ENCODE data around the gene SOCS4.
"Not testable (repeated sequence)": the region's sequence is repeated elsewhere in the genome, so short reads cannot be mapped to it uniquely, and the experiment has no call there.

The SOCS4 gene

DNA sequence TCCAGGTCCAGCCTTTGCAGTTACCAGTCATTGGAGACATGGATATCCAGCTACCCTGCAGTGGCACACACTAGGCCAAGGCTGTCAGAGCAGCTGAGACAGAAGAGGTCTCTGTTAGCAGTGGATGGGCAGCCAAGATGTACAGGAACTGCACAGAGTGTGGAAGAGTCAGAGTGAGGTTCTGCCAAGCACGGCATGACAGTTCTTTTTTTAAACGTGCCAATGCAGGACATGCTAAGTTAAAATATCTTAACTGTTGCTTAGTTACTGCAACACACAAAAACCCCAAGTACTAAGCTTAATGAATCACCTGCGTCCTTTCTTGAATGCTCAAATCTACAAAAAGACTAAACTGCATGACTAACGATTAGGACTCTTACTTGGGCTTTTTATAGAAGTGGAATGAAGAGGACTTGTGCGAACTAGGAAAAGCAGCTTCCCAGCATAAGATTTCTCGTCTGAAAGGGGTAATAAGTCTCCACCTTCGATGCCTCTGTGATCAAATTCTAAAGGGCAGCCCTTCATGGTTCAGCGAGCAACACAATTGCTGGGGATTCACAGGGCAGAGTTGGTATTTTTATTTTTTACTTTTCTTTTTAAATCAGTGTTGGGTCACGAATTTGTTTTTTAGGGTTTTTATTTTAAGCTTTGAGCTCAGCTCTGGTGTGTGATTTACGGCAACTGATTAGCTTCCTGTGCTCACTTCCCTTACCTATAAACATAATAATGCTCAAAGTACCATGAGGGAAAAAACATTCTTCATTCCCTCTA, 45.0 kb downstream of the SOCS4 start:
- H3K27me3 ChIP-seq (ENCODE audit: insufficient read depth, low read length): no peaks in the 10 kb centered on the region
- H3K9ac ChIP-seq (ENCODE audit: low read depth, low read length): no peak overlapping the region
- no peak overlapping the region for H3K27ac ChIP-seq (ENCODE audit: low read depth, low read length)
- no peak overlapping the region for H3K4me3 ChIP-seq (ENCODE audit: low read length)
- no peaks in the 10 kb centered on the region for H3K9me3 ChIP-seq (ENCODE audit: insufficient read depth, low read depth, low read length)
- peaks cover 11% of the 10 kb centered on the region for H3K4me1 ChIP-seq (ENCODE audit: insufficient read depth, low read length)
- no peaks in the 10 kb centered on the region; the same call in 1 of the 2 replicates for H3K36me3 ChIP-seq (ENCODE audit: insufficient read depth, low read length)
- 75% methylated on average over 10 of the region's 10 CpGs for WGBS

DNA sequence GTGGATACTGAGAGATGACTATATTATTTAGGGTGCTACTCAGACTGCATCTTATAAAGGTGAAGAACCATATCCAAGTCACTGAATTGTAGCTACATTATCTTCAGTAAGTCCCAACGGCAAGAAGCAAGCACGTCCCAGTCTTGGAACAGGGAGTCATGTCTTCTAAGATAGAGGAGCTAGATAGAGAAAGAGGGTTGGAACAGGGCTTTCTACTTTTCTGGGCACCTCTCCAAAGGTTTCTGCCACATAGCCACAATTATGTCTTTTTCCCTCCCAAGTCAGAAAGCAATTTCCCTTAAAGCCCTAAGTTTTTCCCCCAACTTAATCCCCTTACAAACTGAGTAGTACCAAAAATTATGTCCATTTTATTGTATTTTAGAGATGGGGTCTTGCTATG, 46.8 kb downstream of the SOCS4 start:
- no peaks in the 10 kb centered on the region for H3K27me3 ChIP-seq (ENCODE audit: insufficient read depth, low read length)
- 97% methylated on average over 2 of the region's 2 CpGs for WGBS
- no peak overlapping the region for H3K27ac ChIP-seq (ENCODE audit: low read depth, low read length)
- no peak overlapping the region for H3K4me3 ChIP-seq (ENCODE audit: low read length)
- H3K9ac ChIP-seq (ENCODE audit: low read depth, low read length): no peak overlapping the region
- H3K9me3 ChIP-seq (ENCODE audit: insufficient read depth, low read depth, low read length): no peaks in the 10 kb centered on the region
- peaks cover 11% of the 10 kb centered on the region for H3K4me1 ChIP-seq (ENCODE audit: insufficient read depth, low read length)
- H3K36me3 ChIP-seq (ENCODE audit: insufficient read depth, low read length): no peaks in the 10 kb centered on the region

DNA sequence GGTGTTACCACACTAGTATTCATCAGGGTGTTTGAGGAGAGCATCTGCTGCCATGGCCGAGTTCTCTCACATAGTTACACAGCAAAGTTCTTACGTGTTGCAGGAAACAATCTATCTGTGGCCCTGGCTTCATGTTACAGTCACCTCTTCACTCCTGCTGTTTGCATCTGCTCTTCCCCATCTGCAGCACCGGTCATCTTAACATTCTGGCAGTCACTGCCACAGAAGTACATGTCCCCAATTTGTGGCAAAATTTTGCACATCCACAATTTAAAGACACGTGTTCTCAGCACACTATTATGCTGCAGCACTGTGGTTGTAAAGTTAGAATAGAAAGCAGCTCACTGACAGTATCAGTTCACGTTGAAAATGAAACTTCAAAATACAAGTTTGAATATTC, 47.6 kb downstream of the SOCS4 start:
- H3K27ac ChIP-seq (ENCODE audit: low read depth, low read length): no peak overlapping the region
- 57% methylated on average over 5 of the region's 5 CpGs for WGBS
- H3K4me3 ChIP-seq (ENCODE audit: low read length): no peak overlapping the region
- H3K4me1 ChIP-seq (ENCODE audit: insufficient read depth, low read length): peaks cover 11% of the 10 kb centered on the region
- no peaks in the 10 kb centered on the region for H3K9me3 ChIP-seq (ENCODE audit: insufficient read depth, low read depth, low read length)
- no peaks in the 10 kb centered on the region for H3K27me3 ChIP-seq (ENCODE audit: insufficient read depth, low read length)
- H3K9ac ChIP-seq (ENCODE audit: low read depth, low read length): no peak overlapping the region
- H3K36me3 ChIP-seq (ENCODE audit: insufficient read depth, low read length): no peaks in the 10 kb centered on the region

DNA sequence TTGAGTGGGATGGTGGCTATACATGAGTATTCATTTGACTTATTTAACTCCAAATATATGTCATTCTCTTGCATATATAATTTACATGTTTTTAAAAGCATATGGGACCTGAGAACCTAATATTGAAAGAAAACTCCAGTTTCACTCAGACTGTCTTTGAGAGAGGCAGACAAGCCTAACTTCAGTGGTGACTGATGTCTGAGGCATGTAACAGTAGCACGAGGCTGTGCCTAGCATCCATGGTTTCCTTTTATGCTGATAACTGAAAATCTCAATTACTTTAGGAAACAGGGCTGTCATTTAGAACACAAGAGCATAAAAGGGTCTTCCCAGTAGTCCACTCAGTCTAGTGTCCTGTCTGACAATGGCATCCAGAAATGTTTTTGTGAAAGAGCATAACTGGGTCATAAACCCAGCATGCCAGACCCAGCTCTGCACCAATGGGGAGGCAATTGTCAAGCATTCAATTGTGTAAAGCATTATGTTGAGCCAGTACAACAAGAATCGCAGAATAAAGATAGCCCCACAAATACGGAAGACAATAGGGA, 48.7 kb downstream of the SOCS4 start:
- Histone ChIP-seq H3K27ac (ENCODE audit: low read depth, low read length) (no peak overlapping the region), H3K9ac (ENCODE audit: low read depth, low read length) (no peak overlapping the region), H3K4me3 (ENCODE audit: low read length) (no peak overlapping the region), H3K27me3 (ENCODE audit: insufficient read depth, low read length) (no peaks in the 10 kb centered on the region), H3K9me3 (ENCODE audit: insufficient read depth, low read depth, low read length) (no peaks in the 10 kb centered on the region), H3K36me3 (ENCODE audit: insufficient read depth, low read length) (no peaks in the 10 kb centered on the region), H3K4me1 (ENCODE audit: insufficient read depth, low read length) (peaks cover 11% of the 10 kb centered on the region)
- WGBS: 91% methylated on average over 3 of the region's 3 CpGs

DNA sequence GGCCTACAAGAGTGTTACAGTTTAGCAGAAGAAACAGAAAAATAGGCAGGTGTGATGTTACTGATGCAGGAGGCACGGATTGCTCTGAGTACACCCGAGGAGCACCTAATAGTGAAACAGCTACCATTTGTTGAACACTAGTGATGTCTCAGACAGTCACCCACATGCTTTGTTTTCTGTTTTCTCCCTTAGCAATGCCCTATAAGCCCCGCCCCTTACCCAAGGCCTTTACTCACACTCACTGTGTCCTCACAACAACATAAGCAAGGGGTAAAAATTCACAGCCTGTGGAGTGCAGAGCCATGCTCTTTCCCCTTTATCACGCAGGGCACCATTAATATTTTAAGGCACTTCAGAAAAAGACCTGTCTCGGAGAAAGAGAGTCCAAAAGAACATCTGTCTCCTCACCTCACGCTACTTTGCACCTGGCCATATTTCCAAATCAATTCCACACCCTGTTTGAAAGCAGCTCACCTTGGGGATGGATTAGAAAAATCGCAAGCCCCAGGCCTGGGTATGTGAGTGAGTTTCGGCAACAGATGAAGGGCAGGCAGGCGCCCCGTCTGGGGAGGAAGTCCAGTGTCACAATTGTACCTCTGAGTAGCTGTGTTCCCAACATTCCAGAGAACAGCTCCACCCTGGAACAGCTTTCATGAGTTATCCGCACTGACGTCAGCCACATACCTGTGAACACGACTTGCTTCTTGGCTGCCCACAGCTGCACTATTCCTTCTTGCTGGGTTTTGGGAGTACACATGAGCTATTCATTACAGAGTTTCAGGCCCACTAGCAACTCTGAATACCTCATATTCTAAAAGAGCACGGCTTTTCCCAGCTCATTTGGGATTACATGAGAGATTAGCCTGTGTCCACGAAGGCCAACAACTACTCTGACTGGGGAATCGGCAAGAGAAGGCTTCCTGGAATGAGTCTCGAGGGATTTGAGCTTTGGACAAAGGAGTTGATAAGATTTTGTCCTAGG, 50.4 kb downstream of the SOCS4 start:
- H3K9me3 ChIP-seq (ENCODE audit: insufficient read depth, low read depth, low read length): no peaks in the 10 kb centered on the region
- no peaks in the 10 kb centered on the region for H3K27me3 ChIP-seq (ENCODE audit: insufficient read depth, low read length)
- H3K4me3 ChIP-seq (ENCODE audit: low read length): no peak overlapping the region
- 87% methylated on average over 17 of the region's 17 CpGs for WGBS
- no peaks in the 10 kb centered on the region for H3K36me3 ChIP-seq (ENCODE audit: insufficient read depth, low read length)
- H3K27ac ChIP-seq (ENCODE audit: low read depth, low read length): no peak overlapping the region
- peaks cover 8% of the 10 kb centered on the region for H3K4me1 ChIP-seq (ENCODE audit: insufficient read depth, low read length)
- no peak overlapping the region for H3K9ac ChIP-seq (ENCODE audit: low read depth, low read length)

DNA sequence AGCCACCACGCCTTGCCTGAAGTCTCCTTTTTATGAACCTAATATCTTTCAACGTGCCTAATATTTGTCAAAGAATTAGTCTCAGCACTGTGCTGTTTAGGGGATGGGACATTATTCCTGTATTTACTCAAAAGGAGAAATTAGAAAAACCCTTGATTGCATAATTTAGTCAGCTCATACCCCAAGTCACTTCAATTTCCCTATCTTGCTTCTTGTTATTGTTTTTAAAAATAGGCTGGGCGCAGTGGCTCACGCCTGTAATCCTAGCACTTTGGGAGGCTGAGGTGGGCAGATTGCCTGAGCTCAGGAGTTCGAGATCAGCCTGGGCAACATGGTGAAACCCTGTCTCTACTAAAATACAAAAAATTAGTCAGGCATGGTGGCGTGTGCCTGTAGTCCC, 52.9 kb downstream of the SOCS4 start:
- not testable (repeated sequence) for H3K4me1 ChIP-seq (ENCODE audit: insufficient read depth, low read length); H3K36me3 ChIP-seq (ENCODE audit: insufficient read depth, low read length); H3K27me3 ChIP-seq (ENCODE audit: insufficient read depth, low read length); H3K4me3 ChIP-seq (ENCODE audit: low read length); H3K27ac ChIP-seq (ENCODE audit: low read depth, low read length); H3K9ac ChIP-seq (ENCODE audit: low read depth, low read length); H3K9me3 ChIP-seq (ENCODE audit: insufficient read depth, low read depth, low read length)
- WGBS: 86% methylated on average over 6 of the region's 6 CpGs

DNA sequence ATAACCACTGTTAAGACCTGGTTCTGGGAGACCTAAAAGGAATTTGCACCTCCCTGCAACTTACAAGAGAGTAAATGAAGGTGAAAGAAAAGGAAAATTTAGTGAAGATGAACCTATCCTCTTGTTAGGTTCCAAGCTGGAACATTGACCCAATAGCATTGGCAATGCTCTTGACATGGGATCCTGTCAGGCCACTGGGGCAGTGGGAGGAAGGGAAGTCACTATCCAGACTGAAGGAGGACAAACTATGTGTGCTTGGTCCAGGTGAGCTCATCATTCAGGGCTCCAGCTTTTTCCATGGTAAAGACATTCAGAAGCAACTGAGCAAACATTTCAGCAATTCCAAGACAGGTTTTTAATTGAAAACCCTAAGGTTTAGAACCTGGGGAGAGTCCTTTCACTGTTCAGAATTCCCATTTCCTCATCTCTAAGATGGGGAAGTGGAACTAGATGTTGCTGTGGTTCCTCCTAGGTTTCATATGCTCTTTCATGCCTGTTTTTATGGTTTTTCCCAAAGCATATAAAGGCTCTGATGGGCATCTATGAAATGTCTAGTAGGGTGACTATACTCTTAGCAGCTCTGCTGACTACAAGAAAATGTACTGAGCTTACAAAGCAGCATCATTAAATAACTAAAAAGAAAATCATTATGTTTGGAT, 57.5 kb downstream of the SOCS4 start:
- Histone ChIP-seq H3K4me1 (ENCODE audit: insufficient read depth, low read length) (no peaks in the 10 kb centered on the region), H3K36me3 (ENCODE audit: insufficient read depth, low read length) (no peaks in the 10 kb centered on the region)

DNA sequence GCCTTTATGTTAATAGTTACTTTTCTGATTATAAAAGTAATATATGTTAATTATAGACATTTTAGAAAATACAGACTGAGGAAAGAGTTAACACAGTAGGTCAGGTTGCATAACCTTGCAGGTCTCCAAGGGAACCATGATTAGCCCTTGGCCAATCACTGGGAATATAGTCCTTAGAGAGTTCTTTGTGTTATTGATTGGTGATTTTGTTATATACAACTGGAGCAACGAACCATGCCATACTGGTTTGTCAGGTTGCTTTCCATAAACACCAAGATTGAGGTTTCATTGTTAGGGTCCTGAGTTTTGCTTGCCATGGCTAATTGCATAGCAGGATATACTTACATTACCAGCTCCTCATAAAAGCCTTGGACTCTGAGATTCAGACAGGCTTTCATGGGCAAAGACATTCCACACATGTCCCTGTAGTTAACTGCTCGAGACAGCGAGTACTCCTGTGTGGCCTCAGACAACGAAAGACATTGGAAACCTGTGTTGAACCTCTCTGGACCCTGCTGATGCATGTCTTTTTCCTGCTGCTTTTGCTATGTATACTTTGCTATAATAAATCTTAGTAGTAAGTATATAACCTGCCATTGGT, 58.1 kb downstream of the SOCS4 start:
- Histone ChIP-seq H3K27ac (ENCODE audit: low read depth, low read length) (no peak overlapping the region), H3K36me3 (ENCODE audit: insufficient read depth, low read length) (no peaks in the 10 kb centered on the region), H3K4me1 (ENCODE audit: insufficient read depth, low read length) (no peaks in the 10 kb centered on the region), H3K27me3 (ENCODE audit: insufficient read depth, low read length) (no peaks in the 10 kb centered on the region), H3K4me3 (ENCODE audit: low read length) (no peak overlapping the region), H3K9me3 (ENCODE audit: insufficient read depth, low read depth, low read length) (no peaks in the 10 kb centered on the region), H3K9ac (ENCODE audit: low read depth, low read length) (no peak overlapping the region)
- WGBS: 89% methylated on average over 4 of the region's 4 CpGs

More for the DNA sequence above, 57.5 kb downstream of the SOCS4 start:
- Histone ChIP-seq H3K4me3 (ENCODE audit: low read length) (no peak overlapping the region), H3K27ac (ENCODE audit: low read depth, low read length) (no peak overlapping the region), H3K9me3 (ENCODE audit: insufficient read depth, low read depth, low read length) (no peaks in the 10 kb centered on the region), H3K27me3 (ENCODE audit: insufficient read depth, low read length) (no peaks in the 10 kb centered on the region), H3K9ac (ENCODE audit: low read depth, low read length) (no peak overlapping the region)

DNA sequence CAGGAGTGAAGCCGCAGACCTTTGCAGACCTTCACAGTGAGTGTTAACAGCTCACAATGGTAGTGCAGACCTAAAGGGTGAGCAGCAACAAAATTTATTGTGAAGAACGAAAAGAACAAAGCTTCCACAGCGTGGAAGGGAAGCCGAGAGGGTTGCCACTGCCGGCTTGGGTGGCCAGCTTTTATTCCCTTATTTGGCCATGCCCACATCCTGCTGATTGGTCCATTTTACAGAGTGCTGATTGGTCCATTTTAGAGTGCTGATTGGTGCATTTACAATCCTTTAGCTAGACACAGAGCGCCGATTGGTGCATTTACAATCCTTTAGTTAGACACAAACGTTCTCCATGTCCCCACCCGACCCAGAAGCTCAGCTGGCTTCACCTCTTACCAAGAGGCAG, 59.9 kb downstream of the SOCS4 start:
- WGBS: 93% methylated on average over 9 of the region's 9 CpGs
- no peak overlapping the region for H3K9ac ChIP-seq (ENCODE audit: low read depth, low read length)
- H3K27ac ChIP-seq (ENCODE audit: low read depth, low read length): no peak overlapping the region
- no peaks in the 10 kb centered on the region for H3K9me3 ChIP-seq (ENCODE audit: insufficient read depth, low read depth, low read length)
- no peak overlapping the region for H3K4me3 ChIP-seq (ENCODE audit: low read length)
- H3K4me1 ChIP-seq (ENCODE audit: insufficient read depth, low read length): no peaks in the 10 kb centered on the region
- H3K36me3 ChIP-seq (ENCODE audit: insufficient read depth, low read length): no peaks in the 10 kb centered on the region
- no peaks in the 10 kb centered on the region for H3K27me3 ChIP-seq (ENCODE audit: insufficient read depth, low read length)

DNA sequence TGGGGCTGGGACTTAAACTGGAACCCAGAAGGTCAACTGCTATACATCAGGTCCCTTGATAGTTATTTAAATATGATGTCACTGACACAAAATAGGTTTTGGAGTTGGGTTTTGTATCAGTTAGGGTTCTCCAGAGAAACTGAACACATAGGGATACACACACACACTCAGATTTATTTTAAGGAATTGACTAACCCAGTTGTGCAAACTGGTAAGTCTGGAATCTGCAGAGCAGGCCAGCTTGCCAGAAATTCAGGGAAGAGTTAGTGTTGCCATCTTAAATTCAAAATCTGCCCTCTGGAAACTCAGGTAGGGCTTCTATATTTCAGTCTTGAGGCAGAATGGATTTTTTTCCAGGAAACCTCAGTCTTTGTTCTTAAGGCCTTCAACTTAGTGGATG, 61.3 kb downstream of the SOCS4 start:
- no peak overlapping the region for H3K4me3 ChIP-seq (ENCODE audit: low read length)
- no peaks in the 10 kb centered on the region for H3K36me3 ChIP-seq (ENCODE audit: insufficient read depth, low read length)
- H3K9ac ChIP-seq (ENCODE audit: low read depth, low read length): no peak overlapping the region
- H3K27ac ChIP-seq (ENCODE audit: low read depth, low read length): no peak overlapping the region
- no peaks in the 10 kb centered on the region for H3K4me1 ChIP-seq (ENCODE audit: insufficient read depth, low read length)
- H3K9me3 ChIP-seq (ENCODE audit: insufficient read depth, low read depth, low read length): no peaks in the 10 kb centered on the region
- no peaks in the 10 kb centered on the region for H3K27me3 ChIP-seq (ENCODE audit: insufficient read depth, low read length)

Data from HUES64 (cell line).